ENCODE results near the gene MINK1.
"Not testable (repeated sequence)": the region's sequence is repeated elsewhere in the genome, so short reads cannot be mapped to it uniquely, and the experiment has no call there.

Gene MINK1

GRCh38 chr17:4908711-4909496, 75.8 kb downstream of the MINK1 start:
- in situ Hi-C loops (cut with HindIII; ENCODE audit: low sequenced_read_pairs), result no loop called here
- peak; percentile 94 for DNase-seq (ENCODE audit: low read depth, low spot score)
- peak; percentile 86 for TF ChIP-seq CTCF (IDR thresholded peaks at IDR 0.05; ENCODE audit: low read depth, low read length)
- no peak overlapping the region for H3K4me3 ChIP-seq (ENCODE audit: low read depth, low read length)

GRCh38 chr17:4913994-4914393, 80.9 kb downstream of the MINK1 start:
- no peak for DNase-seq (ENCODE audit: low read depth, low spot score)
- in situ Hi-C loops (cut with HindIII; ENCODE audit: low sequenced_read_pairs), result no loop called here

GRCh38 chr17:4914551-4914950, 81.4 kb downstream of the MINK1 start:
- H3K4me3 ChIP-seq (ENCODE audit: low read depth, low read length); in situ Hi-C loops (cut with HindIII; ENCODE audit: low sequenced_read_pairs); DNase-seq (ENCODE audit: low read depth, low spot score): not testable (repeated sequence)

More at GRCh38 chr17:4913994-4914393, 80.9 kb downstream of the MINK1 start:
- no peak overlapping the region for H3K4me3 ChIP-seq (ENCODE audit: low read depth, low read length)
- no peak for TF ChIP-seq CTCF (IDR thresholded peaks at IDR 0.05; ENCODE audit: low read depth, low read length)

- no peak overlapping the region for H3K4me3 ChIP-seq (ENCODE audit: low read depth, low read length)
- no peak for DNase-seq (ENCODE audit: low read depth, low spot score)
- no peak for TF ChIP-seq CTCF (IDR thresholded peaks at IDR 0.05; ENCODE audit: low read depth, low read length)
- in situ Hi-C loops (cut with HindIII; ENCODE audit: low sequenced_read_pairs), result no loop called here
These were observed 86.4 kb downstream of the MINK1 start for GRCh38 chr17:4919511-4920047.

- no peak for TF ChIP-seq CTCF (IDR thresholded peaks at IDR 0.05; ENCODE audit: low read depth, low read length)
- no peak for DNase-seq (ENCODE audit: low read depth, low spot score)
- in situ Hi-C loops (cut with HindIII; ENCODE audit: low sequenced_read_pairs), result no loop called here
- no peak overlapping the region for H3K4me3 ChIP-seq (ENCODE audit: low read depth, low read length)
These were observed 87.4 kb downstream of the MINK1 start for GRCh38 chr17:4920351-4921048.

- DNase-seq (ENCODE audit: low read depth, low spot score), result no peak
- no peak overlapping the region for H3K4me3 ChIP-seq (ENCODE audit: low read depth, low read length)
- in situ Hi-C loops (cut with HindIII; ENCODE audit: low sequenced_read_pairs), result no loop called here
- TF ChIP-seq CTCF (IDR thresholded peaks at IDR 0.05; ENCODE audit: low read depth, low read length), result no peak
These were observed 88.2 kb downstream of the MINK1 start for GRCh38 chr17:4921320-4921719.

- H3K4me3 ChIP-seq (ENCODE audit: low read depth, low read length); DNase-seq (ENCODE audit: low read depth, low spot score); in situ Hi-C loops (cut with HindIII; ENCODE audit: low sequenced_read_pairs): not testable (repeated sequence)
These were observed 93.6 kb downstream of the MINK1 start for GRCh38 chr17:4926577-4927335.

All from astrocyte of the spinal cord (primary cell).